NCI-H774 (cell line): Measurements from ENCODE around the gene BTNL3.
"Not testable (repeated sequence)": the region's sequence is repeated elsewhere in the genome, so short reads cannot be mapped to it uniquely, and the experiment has no call there.

Source experiments
- DNase-seq: peaks from one replicate; lab custom pipeline; 2025; lab: John Stamatoyannopoulos, UW

BTNL3 gene

DNA sequence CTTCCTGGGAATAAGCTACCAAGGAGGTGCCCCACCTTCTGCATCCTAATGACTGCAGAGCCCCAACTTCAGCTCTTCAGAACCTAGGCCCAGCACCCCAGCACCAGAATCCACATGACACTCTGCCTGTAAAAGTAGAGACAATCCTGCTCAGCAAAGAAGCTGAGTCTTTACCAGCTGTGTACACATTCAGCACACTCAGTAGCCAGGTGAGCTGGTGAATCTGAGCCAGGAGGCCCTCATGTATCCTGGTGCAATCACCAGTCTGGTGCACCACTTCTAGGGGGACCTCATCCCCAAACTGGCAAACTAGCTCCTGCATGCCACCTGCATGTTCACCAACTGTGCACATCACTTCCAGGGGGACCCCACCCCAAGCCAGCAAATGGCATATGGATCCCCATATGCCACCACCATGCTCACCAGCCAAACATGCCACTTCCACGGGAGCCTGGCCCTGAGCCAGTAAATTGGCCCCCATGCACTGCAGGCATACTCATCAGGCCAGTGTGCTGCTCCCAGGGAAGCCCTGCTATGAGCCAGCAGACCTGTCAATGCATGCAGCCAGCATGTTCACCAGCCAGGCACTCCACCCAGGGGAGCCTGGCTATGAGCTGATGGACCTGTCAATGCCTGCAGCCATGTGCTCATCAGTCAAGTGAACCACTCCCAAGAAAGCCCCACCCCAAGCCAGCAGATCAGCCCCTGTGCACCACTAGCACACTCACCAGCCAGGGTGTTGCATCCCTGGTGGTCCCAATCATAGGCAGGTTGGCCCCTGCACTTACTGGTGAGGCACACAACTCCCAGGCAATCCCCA is 35.8 kb downstream of the BTNL3 start:
- DNase-seq = no peak

- DNase-seq = no peak
These were observed 38.9 kb downstream of the BTNL3 start for GRCh38 chr5:181027452-181028031.

DNA sequence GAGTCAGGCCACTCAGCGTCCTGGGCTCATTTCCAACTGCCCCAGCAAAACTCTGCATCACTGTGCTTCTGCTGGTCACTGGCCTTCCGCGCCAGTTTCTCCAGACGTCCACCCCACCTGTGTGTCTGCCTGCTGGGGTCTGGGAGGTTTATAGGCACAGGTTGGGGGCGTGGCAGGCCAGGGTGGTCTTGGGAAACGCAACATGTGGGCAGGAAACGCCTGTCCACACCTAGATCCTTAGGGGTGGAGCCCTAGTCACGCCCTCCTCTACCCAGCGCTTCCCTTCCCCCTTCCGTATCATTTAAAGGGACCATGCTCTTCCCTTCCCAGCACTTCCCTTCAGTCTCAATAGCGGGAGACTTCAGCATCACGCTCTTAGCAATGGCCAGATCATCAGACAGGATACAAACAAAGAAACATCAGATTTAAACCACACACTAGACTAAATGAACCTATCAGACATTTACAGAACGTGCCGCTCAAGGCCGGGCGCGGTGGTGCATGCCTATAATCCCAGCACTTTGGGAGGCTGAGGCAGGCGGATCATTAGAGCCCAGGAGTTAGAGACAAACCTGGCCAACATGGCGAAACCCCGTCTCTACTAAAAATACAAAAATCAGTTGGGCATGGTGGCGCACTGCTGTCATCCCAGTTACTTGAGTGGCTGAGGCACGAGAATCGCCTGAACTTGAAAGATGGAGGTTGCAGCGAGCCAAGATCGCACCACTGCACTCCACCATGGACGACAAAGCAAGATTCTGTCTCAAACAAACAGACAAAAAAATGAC is 39.6 kb downstream of the BTNL3 start:
- DNase-seq = peak; percentile 23

DNA sequence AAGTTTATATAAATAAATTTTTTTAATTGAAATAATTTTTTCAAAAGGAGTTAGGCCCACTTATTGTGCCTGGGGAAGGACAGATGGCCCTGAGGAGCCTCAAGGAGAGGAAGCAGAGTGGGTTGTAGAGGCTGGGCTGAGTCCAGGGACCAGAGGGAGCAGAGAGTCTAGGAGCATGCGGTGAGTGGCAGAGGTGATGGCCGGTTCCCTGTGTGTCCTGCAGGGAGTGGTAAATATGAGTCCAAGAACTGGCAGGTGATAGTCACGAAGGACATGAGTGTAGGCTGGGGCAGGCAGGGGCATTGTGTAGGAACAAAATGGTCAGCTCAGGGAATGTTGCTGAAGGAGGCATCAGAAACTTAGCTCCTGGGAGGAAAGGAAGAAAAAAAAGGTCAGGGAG is 43.1 kb downstream of the BTNL3 start:
- no peak for DNase-seq

GRCh38 chr5:181035991-181036815 is 47.6 kb downstream of the BTNL3 start:
- no peak for DNase-seq

DNA sequence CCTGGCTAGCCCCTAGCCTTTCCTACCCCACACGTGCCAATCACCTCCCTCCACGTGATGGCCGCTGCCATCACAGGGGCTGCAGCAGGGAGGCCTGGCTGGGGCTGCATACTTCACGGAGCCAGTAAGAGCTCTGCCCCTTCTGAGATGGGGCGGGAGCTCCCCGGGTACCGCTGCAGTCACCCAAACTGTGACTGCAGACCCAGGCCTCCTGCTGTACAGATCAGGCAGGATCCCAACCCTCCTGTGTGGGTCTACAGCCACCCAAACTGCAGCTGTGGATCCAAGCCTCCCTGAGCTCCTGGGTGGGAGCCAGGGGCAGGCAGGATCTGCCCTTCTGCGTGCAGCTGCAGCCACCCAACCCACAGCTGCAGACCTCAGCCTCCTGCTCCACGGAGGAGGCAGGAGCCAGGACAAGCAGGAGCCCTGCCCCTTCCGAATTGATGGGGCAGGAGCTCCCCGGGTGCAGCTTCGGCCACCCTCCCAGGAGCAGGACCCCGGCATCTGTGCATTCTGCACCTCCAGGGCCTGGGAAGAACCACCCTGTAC is 48.2 kb downstream of the BTNL3 start:
- no peak for DNase-seq

DNA sequence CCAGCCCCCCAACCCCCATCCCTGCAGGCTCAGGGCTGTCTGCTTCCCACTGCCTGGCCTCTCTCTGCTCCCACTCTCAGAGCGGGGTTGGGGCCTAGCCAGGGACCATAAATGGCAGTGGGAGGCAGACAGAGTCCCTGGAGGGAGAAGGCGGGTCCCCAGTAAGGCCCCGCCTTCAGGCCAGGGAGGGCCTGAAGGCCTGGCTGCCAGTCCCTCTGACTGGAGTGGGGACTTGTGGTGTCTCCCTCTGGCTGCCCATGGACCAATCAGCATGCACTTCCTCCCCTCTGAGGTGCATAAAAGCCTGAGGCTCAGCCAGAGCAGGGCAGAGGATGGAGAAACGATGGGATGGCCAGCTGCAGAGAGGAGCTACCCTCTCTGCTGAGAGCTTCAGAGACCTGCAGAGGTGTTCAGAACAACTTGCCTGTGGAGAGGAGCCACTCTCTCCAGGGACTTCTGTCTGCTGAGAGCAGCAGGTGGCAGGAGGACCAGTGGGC is 48.8 kb downstream of the BTNL3 start:
- DNase-seq = no peak

- no peak for DNase-seq
These were observed 50.8 kb downstream of the BTNL3 start for GRCh38 chr5:181039471-181039870.

DNA sequence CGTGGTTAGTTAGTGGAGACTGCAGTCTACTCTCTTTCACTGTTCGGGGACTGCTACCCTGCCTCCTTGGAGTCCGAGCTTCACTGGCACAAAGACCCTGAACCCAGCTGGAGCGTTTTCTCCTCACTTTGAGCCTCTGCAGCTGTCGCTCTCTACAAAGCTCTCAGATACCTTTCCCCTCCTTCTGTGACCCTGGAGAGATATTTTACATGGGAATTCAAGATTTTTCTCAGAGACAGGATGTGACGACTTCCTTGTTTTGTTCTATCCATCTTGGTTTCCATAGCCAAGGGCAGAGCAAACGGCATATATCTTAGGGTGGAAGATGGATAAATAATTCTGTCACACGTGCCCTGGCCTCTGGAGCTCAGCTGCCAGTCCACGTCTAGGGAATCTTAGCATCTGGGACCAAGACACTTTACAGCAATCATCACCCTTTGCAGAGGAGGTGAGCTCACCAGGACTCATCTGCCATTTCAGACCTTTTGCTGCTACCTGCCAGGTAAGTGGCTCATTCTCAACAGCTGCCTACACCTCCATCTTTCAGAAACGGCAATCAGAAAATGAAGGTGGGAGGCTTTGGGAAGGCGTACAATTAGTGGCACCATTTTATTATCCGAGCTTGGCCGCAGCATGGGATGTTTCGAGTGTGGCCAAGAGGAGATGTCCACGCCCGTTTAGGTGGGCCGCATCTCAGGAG is 51.4 kb downstream of the BTNL3 start, which contains the start of gene BTNL9:
Gene BTNL9, plus strand, starts transcription at position 336 of the 700 bp plus-strand sequence. CDS start 5,224 bp downstream, outside the sequence.
- DNase-seq = no peak

GRCh38 chr5:181040631-181040945 is 51.9 kb downstream of the BTNL3 start:
- no peak for DNase-seq

- DNase-seq = no peak
These were observed 52.4 kb downstream of the BTNL3 start for GRCh38 chr5:181041043-181041442.

GRCh38 chr5:181042036-181042713 is 53.5 kb downstream of the BTNL3 start:
- DNase-seq = no peak

- no peak for DNase-seq
These were observed 54.1 kb downstream of the BTNL3 start for GRCh38 chr5:181042722-181043121.

GRCh38 chr5:181043285-181044092 is 54.8 kb downstream of the BTNL3 start:
- no peak for DNase-seq

DNA sequence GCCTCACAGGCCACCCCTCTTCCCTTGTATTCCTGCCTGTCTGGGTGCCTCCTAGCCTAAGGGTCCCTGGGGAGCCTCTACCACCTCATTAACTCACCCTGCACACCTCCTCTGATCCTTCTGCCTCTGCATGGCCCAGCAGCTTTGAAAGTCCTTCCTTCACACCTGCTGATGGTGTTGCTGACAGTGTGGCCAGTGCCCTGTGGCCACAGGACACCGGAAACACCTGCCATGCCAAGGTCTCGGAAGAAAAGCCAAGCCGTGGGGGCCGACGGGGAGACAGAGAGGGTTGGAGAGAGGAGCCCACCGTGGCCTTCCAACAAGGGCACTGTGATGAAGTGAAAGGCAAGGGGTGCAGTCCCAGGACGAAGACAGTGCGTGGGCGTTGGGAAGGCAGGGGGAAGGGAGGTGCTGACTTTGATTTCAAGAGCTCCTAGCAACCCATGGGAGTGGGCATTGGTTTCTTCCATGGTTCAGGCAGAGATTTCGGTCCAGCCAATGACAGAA is 55.5 kb downstream of the BTNL3 start:
- no peak for DNase-seq

GRCh38 chr5:181044662-181045305 is 56.1 kb downstream of the BTNL3 start:
- no peak for DNase-seq

DNA sequence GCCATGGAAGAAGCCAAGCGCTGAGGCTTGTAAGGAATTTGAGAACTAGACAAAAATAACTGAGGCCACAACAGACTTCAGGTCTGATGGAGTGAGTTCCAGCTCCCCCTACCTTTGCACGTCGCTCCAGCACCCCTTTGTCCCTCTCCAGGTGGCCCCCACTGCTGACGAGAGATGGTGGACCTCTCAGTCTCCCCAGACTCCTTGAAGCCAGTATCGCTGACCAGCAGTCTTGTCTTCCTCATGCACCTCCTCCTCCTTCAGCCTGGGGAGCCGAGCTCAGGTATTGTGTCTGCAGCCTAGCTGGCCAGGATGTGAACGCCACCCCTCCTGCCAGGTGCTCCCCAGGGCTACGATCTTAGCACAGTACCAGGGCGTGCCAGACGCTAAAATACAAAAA is 56.7 kb downstream of the BTNL3 start:
- no peak for DNase-seq

DNA sequence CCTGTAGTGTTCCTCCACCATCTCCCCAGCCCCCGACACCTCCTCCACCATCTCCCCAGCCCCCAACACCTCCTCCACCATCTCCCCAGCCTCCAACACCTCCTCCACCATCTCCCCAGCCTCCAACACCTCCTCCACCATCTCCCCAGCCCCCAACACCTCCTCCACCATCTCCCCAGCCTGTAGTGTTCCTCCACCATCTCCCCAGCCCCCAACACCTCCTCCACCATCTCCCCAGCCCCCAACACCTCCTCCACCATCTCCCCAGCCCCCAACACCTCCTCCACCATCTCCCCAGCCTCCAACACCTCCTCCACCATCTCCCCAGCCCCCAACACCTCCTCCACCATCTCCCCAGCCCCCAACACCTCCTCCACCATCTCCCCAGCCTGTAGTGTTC is 57.2 kb downstream of the BTNL3 start:
- DNase-seq = not testable (repeated sequence)

GRCh38 chr5:181047288-181047687 is 58.6 kb downstream of the BTNL3 start:
- DNase-seq = no peak
